ENCODE data around the gene SNAI3.

Gene SNAI3

GRCh38 chr16:88638323-88639230 is 47.7 kb downstream of the SNAI3 start, which contains the start of gene IL17C:
Gene IL17C (plus strand): TSS chr16:88638572. CDS start chr16:88638642, 70 bp downstream.
- no peak for DNase-seq (ENCODE audit: low read depth)
- no peak for TF ChIP-seq CTCF (IDR thresholded peaks at IDR 0.05; ENCODE audit: low read length, missing control alignments)
- no peak within 1 kb of the TSS for H3K4me3 ChIP-seq (replicated peaks; ENCODE audit: low read depth, low read length)

- DNase-seq (ENCODE audit: low read depth) = no peak
- no peak for TF ChIP-seq CTCF (IDR thresholded peaks at IDR 0.05; ENCODE audit: low read length, missing control alignments)
- H3K4me3 ChIP-seq (replicated peaks; ENCODE audit: low read depth, low read length) = no peak overlapping the region
Measured at GRCh38 chr16:88636488-88637265, 49.6 kb downstream of the SNAI3 start.

- no peak for DNase-seq (ENCODE audit: low read depth)
- no peak overlapping the region for H3K4me3 ChIP-seq (replicated peaks; ENCODE audit: low read depth, low read length)
- no peak for TF ChIP-seq CTCF (IDR thresholded peaks at IDR 0.05; ENCODE audit: low read length, missing control alignments)
Measured at GRCh38 chr16:88635671-88636319, 50.5 kb downstream of the SNAI3 start.

- DNase-seq (ENCODE audit: low read depth) = no peak
- no peak for TF ChIP-seq CTCF (IDR thresholded peaks at IDR 0.05; ENCODE audit: low read length, missing control alignments)
- peak overlapping the region; percentile 46 for H3K4me3 ChIP-seq (replicated peaks; ENCODE audit: low read depth, low read length)
Measured at GRCh38 chr16:88634994-88635670, 51.2 kb downstream of the SNAI3 start.

GRCh38 chr16:88634141-88634993 is 51.9 kb downstream of the SNAI3 start:
- no peak for TF ChIP-seq CTCF (IDR thresholded peaks at IDR 0.05; ENCODE audit: low read length, missing control alignments)
- H3K4me3 ChIP-seq (replicated peaks; ENCODE audit: low read depth, low read length) = peak overlapping the region; percentile 46
- peak; percentile 46 for DNase-seq (ENCODE audit: low read depth)
